ENCODE results near the gene CASZ1.

CASZ1 gene

GRCh38 chr1:10665930-10666850, 130.3 kb downstream of the CASZ1 start:
- no peak for DNase-seq

DNA sequence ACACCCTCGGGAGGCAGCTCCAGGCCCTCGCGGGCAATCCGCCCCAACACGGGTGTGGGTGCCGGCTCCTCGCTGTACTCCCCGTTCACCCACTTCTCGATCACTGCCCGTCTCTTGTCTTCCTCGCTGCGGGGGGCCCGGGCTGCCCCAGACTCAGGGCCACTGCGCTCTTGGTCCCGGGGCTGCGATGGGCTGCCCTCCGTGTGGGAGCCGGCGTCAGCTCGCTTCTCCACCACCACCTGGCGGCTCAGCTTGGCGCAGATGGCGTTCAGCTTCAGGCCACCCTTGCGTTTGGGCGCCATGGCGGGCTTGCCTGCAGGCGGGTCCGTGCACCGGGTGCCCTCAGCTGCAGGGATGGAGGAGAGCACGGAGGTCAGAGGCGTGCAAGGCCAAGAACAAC, 131.2 kb downstream of the CASZ1 start:
- DNase-seq, result no peak

DNA sequence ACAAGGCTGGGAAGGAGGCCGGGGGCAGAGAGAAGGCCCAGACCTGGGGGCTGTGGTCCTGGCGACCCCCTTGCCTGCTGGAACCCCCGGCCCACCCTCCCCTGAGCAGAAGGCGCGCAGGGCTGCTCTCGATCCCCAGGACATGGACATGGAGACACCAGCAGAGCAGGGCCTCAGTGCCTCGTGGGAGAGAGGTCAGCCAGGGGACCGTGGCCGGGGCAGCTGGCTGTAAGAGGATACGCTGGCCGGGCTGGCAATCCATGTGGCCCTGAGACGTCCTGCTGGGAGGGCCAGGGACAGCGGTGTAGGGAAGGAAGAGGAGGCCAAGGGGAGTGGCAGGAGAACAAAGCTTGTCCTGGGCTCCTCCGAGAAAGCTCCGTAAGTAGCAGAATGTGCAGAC, 132.2 kb downstream of the CASZ1 start:
- DNase-seq, result no peak

DNA sequence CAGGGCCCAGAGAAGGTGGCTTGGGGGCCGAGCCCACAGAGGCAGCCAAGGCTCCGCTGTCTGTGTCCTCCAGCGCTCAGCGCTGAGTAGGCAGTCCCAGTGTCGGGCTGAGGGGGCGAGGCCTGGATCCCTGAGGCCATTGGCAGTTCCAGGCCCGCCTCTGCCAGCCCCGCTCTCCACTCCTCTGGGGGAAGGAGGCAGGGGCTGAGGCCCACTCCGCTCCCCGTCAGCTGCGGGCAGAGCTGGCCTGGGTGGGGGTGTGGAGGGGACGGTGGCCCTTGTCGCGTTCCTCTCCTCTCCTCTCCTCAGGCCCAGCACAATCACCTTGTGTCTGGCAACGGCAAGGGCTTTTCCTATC, 132.8 kb downstream of the CASZ1 start:
- DNase-seq, result no peak

DNA sequence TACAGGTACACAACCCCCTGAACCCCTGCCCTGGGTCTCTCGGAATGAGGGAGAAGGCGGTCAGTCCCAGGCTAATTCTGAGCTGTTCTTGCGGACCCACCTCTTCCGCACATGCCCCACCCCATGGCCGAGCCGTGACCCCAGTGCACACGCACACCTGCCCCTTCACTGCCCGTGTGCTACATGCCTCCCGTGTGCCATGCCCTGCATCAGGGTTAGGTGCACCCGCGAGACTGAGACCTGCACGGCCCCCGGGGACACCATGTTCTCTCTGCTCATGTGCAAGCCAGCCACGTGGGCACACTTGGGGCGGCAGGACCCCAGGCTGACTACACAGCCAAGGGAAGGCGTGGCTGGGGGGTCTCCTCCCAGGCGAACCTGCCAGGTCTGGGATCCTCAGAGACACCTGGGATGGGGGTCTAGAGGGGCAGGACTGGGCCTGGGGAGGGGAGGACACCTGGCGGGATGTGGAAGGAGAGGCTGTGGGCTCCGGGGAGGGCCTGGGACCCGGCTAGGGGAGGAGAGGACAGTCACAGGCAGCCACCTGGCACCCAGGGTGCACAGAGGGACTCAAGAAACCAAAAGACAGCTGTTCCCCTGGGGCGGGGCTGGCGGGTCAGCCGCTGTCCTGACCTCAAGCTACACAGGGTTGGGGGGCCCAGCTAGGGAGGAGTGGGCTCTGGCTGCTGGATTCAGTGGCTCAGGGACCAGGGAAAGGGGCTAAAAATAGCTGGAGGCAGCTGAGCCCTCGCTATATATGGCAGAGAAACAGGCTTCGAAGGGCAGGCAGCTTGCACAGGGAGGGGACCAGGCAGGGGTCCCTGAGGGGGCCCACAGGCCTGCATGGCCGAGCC, 133.4 kb downstream of the CASZ1 start:
- no peak for DNase-seq

GRCh38 chr1:10662090-10662688, 134.3 kb downstream of the CASZ1 start:
- no peak for DNase-seq

DNA sequence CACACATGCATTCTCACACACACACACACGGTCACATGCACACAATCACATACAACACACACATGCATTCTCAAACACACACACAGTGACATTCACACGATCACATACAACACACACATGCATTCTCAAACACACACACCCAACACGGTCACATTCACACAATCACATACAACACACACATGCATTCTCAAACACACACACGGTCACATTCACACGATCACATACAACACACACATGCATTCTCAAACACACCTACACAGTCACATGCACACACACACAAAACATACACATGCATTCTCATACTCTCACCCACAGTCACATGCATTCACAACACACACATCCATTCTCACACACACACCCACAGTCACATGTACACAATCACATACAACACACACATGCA, 135.0 kb downstream of the CASZ1 start:
- no peak for DNase-seq

- DNase-seq, result no peak
Measured at GRCh38 chr1:10659646-10660540, 136.6 kb downstream of the CASZ1 start.

- DNase-seq, result no peak
Measured at GRCh38 chr1:10659218-10659617, 137.2 kb downstream of the CASZ1 start.

GRCh38 chr1:10658396-10659066, 137.9 kb downstream of the CASZ1 start:
- DNase-seq, result no peak

DNA sequence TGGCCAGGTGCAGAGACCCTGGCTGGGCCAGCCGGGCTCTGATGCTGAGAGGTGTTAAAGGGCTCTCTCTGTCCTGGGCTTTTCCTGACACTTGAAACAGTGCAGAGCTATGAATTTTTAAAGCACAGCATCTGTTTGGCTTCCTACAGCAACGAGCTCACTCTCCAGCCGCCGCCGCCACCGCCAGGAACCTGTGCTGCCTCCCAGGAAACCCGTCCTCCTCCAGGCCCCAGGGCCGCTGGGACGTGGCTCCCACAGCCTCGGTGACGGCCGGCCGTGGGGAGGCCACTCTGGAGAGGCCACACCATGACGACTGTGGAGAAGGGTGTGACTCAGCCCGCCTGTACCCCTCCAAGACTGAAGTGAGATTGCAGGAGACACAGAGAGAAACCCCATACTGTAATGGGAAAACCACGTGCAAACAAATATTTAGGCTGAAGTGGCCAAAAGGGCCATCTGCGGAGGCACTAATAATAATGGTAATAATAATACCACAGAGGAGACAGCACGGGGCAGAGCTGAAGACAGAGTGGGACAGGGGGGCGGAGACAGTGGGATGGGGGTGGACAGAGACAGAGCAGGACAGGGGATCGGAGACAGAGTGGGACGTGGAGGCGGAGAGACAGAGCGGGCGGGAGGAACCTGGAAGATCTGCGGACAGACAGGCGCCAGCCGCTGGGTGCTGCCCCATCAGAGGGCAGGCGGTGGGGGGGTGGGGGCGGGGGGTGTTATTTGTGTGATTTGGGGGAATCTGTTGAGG, 139.2 kb downstream of the CASZ1 start:
- no peak for DNase-seq

GRCh38 chr1:10656431-10656830, 140.0 kb downstream of the CASZ1 start:
- no peak for DNase-seq

- no peak for DNase-seq
Measured at GRCh38 chr1:10655002-10655401, 141.4 kb downstream of the CASZ1 start.

DNA sequence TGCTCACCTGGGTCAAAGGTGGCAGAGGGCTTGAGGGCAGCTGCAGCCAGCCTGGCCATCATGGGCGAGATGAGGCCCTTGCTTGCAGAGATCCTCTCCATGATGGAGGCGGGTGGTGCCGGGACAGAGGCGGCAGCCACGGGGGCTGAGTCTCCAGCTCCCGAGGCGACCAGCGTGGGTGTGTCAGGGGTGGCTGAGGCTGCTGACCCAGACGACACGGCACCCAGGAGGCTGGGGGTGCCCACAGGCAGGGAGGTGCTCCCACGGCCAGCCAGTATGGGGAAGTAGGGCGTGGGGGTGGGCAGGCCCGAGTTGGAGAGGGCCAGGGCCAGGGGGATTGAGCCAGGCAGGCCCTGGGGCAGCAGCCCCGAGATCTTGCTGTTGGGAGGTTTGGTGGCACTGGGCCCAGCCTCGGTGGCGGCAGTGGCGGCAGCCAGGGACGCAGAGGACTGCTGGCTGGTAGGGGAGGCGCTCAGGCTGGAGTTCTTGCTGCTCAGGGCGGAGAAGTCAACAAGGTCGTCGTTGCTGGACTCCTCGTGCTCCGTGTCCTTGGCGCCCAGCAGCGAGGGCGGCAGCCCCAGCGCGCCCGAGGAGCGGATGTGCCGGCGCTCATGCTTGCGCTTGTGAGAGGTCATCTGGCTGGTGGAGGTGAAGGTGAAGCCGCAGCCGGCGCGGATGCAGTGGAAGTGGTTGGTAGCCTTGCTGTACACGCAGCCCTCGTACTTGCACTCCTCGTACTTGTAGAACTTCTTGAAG, 142.9 kb downstream of the CASZ1 start:
- no peak for DNase-seq

- no peak for DNase-seq
Measured at GRCh38 chr1:10652626-10653025, 143.8 kb downstream of the CASZ1 start.

- DNase-seq, result no peak
Measured at GRCh38 chr1:10651793-10652192, 144.7 kb downstream of the CASZ1 start.

DNA sequence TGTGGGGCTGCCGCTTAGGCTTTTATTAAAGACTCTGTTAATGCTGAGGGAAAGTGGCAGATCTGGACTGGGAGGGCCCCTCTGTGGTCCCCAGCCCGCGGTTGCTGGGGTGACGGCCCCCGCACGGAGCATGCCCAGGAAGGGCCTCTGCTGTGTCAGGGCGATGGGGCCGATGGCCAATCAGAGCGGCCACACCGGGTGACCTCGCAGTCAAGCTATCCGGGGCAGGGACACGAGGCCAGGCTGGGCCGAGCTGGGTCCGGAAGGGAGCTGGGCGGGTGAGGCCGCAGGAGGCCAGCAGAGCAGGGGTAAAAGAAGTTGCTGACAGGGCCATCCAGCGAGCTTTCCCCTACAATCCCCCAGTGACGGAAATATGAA, 145.1 kb downstream of the CASZ1 start:
- DNase-seq, result no peak

DNA sequence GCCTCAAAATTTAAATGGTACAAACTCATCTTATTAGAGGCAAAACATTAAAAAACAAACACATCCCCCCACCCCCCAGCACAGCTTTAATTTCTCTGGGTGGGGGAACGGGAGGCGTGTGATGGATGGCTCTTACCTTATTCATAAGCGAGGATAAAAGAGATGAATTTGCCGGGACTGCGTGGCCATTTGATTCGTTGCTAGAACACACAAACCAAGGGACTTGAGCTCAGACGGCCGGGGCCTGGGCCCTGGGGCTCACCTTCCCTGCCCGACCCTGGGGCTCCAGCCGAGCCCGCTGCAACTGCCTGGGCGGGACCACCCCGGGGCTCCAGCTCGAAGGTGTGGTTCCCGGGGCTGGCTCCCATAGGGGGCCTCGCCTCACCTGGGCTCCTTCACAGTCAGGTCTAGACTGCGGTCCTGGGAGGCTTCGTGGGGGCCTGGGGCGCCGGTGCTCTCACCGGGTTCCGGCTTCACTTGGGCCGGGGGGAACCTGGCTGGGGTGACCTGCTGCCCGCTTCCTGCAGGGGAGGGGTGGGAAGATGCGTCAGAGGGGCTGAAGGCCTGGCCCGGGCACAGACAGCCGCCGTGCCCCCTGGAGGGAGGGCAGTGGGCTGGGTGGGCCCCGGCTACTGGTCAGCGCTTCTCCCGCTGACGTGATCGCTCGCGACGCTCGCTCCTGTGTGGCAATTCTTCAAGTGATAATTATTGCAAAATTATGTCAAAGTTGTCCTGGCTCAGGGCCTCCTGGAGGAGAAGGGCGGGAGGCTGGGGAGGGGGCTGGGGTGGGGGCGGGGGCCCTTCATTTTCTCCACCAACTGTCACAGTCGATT, 145.7 kb downstream of the CASZ1 start:
- no peak for DNase-seq

DNA sequence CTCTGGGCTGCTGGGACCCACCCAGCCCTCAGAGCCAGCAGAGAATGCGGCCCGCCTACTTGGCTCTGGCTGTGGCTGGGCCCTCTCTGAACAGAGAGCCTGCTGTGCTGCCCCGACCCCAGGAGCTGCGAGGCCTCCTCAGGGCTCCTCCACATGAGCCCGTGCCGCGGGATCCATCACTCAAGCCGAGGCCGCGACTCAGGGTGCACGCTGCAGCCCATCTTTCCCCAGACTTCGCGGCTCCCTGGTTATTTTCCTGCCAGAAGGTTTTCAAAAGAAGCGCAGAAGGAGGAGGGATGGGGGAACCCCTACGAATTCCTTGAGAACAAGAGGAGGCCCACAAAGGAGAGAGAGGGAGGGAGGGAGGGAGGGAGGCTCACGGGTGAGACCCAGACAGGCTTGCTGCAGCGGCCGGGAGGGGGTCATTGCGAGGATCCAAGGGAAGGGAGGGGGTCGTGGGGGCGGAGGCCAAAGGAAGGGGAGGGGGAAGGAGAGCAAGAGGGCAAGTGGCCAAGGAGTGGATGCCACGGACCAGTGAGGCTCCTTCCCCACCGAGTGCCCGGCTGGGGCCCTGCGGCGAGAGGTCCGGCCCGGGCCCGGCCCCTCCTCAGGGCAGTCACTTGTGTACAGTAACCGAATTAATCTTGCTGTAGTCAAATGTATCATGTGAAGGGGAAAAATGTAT, 146.8 kb downstream of the CASZ1 start:
- DNase-seq, result no peak

All from T-helper 1 cell (primary cell).